GM12801 (cell line): ENCODE measurements around the gene MISP3.

Experiments used
- TF ChIP-seq, protein P1 (sequence below): IDR thresholded peaks from one replicate; pipeline ENCODE4 v1.5.1; 2011; ENCODE audit warnings: control low read depth; ENCODE audit not compliant: insufficient read length; ENCODE audit errors: extremely low read depth

Gene MISP3

DNA sequence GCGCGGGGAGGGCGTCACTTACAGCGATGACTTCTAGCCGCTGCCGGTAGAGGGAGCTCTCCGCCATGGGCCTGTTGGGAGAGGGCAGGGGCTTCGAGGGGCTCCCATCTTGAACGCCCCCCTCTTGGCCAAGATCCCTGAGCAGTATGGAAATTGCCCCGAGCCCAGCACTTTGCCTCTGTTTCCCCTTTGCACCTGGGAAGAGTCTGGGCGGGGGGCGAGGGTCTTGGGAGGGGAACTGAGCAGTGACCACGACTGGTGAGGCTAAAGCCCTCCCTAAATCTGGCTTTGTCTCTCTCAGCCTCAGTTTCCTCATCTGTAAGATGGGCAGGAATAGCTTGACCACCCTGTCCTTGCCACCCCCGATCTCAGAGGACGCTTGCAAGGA, 13.5 kb upstream of the MISP3 start:
- TF ChIP-seq, protein P1, sequence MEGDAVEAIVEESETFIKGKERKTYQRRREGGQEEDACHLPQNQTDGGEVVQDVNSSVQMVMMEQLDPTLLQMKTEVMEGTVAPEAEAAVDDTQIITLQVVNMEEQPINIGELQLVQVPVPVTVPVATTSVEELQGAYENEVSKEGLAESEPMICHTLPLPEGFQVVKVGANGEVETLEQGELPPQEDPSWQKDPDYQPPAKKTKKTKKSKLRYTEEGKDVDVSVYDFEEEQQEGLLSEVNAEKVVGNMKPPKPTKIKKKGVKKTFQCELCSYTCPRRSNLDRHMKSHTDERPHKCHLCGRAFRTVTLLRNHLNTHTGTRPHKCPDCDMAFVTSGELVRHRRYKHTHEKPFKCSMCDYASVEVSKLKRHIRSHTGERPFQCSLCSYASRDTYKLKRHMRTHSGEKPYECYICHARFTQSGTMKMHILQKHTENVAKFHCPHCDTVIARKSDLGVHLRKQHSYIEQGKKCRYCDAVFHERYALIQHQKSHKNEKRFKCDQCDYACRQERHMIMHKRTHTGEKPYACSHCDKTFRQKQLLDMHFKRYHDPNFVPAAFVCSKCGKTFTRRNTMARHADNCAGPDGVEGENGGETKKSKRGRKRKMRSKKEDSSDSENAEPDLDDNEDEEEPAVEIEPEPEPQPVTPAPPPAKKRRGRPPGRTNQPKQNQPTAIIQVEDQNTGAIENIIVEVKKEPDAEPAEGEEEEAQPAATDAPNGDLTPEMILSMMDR: no peak

GRCh38 chr19:14059652-14060155, 12.9 kb upstream of the MISP3 start:
- TF ChIP-seq, protein P1: no peak

DNA sequence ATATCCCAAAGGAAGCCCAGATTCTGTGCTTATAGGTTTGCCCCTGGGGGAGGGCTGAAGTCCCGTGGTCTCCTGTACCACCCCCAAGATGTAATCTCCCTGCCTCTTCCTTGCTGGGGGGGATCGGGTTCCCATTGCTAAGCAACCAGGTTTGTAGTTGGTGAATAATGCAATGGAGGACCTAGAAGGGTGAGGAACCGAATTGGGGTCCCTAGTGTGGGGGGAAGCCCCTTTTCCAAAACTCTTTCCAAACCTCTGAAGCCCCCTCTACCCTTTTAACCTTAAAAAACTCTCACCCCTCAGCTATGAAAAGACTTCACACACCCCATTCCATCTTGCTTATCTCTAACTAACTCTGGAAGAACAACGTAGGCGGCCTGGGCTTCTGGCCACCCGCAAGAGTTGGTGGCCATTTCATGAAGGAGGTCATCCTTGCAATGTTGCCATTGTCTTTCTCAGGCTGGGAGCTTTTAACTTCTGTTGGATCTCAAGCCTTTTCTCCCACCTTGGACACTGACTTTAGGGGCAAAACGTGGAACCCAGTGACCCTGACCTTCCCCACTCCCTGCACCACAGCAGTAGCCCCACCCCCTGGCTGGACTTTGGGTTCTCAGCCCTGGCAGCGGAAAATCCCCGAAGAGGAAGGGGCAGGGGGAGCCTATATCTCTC, 11.4 kb upstream of the MISP3 start:
- TF ChIP-seq, protein P1: no peak

DNA sequence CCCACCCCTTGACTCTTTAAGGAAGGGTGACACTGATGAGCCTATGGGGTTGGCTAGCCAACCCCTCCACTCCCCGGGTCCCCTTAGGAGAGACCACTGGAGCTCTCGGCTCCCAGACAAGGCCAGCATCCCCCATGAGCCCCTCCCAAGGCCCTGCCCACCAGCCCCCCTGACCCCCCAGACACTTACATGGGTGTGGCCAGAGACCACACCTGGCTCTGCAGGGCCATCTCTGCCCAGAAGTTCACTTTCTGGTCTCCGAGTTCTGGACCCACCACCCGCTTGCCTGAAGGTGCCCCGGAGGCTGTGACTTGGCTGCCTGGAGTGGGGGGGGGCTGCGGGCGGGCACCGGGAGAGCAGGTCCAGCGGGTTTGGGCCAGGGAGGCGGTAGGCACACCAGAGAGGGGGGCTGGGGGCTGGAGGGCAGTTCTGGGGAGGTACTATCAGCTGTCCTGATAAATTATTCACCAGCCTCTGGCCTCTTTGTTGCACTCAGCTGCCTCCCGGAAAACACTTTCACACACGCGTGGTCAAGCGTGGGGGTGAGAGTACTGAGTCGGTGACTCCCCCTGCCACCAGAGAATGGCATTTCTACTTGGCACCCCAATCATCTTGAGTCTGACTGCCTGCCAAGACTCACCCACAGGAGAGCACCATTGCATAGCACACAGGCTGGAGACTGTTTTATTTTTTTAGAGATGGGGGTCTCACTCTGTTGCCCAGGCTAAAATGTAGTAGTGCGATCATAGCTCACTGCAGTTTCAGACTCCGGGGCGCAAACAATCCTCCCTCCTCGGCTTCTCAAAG, 10.6 kb upstream of the MISP3 start, which contains the start of gene PALM3:
PALM3 (minus strand) TSS at position 326 of the 807 bp plus-strand sequence; CDS start at position 230, 96 bp downstream.
- TF ChIP-seq, protein P1: no peak

GRCh38 chr19:14062558-14062855, 10.1 kb upstream of the MISP3 start:
- TF ChIP-seq, protein P1: no peak

DNA sequence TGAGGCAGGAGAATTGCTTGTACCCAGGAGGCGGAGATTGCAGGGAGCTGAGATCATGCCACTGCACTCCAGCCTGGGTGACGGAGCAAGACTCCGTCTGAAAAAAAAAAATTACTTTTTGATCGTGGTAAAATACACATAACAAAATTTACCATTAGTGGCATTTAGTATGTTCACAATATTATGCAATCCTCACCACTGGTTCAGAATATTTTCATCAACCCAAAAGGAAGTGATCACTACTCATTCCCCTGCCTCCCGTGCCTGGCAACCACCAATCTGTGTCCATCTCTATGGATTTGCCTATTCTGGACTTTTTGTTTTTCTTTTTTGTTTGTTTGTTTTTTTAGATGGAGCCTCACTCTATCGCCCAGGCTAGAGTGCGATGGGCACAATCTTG, 9.5 kb upstream of the MISP3 start:
- TF ChIP-seq, protein P1: no peak

- TF ChIP-seq, protein P1: no peak
Measured at GRCh38 chr19:14066134-14066533, 6.5 kb upstream of the MISP3 start.
